A673 (cell line): ENCODE results near the gene ATRNL1.

ENCODE experiments used
- EZH2 ChIP-seq: fragments of 200-600 bp; sonication (generic); IDR thresholded peaks from 2 replicates; pipeline ENCODE4 v1.6.1; 2017; ENCODE audit warnings: borderline replicate concordance, low read depth, mild to moderate bottlenecking, mixed read lengths, antibody characterized with exemption, low read length; ENCODE audit not compliant: poor library complexity, severe bottlenecking
- TF ChIP-seq, protein P1 (sequence below): fragments of 300-800, 200-600 bp; sonication (generic); conservative IDR thresholded peaks from 2 replicates; pipeline ENCODE4 v1.5.1; 2017; ENCODE audit warnings: low read depth, mild to moderate bottlenecking, antibody characterized with exemption, low read length, moderate library complexity, mixed read lengths

DNA sequence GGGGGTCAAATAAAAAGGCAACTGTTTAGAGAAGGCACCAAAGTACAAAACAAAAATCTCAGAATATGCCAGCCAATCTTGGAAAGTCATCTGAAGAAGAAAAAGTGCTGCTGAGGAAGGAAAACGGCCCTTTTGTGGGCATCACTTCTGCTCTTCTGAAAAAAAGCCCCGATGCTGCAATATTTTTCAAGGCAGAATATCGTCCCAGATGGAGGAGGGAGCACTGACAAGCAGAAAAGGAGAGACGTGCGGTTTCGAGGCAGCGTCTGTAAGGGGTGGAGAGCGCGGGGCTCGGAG is 959 bp upstream of the ATRNL1 start:
- TF ChIP-seq, protein P1, sequence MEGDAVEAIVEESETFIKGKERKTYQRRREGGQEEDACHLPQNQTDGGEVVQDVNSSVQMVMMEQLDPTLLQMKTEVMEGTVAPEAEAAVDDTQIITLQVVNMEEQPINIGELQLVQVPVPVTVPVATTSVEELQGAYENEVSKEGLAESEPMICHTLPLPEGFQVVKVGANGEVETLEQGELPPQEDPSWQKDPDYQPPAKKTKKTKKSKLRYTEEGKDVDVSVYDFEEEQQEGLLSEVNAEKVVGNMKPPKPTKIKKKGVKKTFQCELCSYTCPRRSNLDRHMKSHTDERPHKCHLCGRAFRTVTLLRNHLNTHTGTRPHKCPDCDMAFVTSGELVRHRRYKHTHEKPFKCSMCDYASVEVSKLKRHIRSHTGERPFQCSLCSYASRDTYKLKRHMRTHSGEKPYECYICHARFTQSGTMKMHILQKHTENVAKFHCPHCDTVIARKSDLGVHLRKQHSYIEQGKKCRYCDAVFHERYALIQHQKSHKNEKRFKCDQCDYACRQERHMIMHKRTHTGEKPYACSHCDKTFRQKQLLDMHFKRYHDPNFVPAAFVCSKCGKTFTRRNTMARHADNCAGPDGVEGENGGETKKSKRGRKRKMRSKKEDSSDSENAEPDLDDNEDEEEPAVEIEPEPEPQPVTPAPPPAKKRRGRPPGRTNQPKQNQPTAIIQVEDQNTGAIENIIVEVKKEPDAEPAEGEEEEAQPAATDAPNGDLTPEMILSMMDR = no peak
- TF ChIP-seq EZH2 = no peak
